Amniotic stem cell (primary cell): ENCODE results near the gene MAP4.
"Not testable (repeated sequence)": the region's sequence is repeated elsewhere in the genome, so short reads cannot be mapped to it uniquely, and the experiment has no call there.

ENCODE experiments used
- DNase-seq: peaks from one replicate; lab custom pipeline; 2025; lab: John Stamatoyannopoulos, UW

MAP4 gene

GRCh38 chr3:48016301-48016973 is at the start of gene MAP4:
Gene MAP4, minus strand, starts transcription at chr3:48016416. Its CDS starts 17,556 bp downstream, at chr3:47998860.
- DNase-seq = no peak

GRCh38 chr3:48065035-48065434 is 48.8 kb upstream of the MAP4 start:
- DNase-seq = no peak

GRCh38 chr3:48064292-48064829 is 48.1 kb upstream of the MAP4 start:
- no peak for DNase-seq

DNA sequence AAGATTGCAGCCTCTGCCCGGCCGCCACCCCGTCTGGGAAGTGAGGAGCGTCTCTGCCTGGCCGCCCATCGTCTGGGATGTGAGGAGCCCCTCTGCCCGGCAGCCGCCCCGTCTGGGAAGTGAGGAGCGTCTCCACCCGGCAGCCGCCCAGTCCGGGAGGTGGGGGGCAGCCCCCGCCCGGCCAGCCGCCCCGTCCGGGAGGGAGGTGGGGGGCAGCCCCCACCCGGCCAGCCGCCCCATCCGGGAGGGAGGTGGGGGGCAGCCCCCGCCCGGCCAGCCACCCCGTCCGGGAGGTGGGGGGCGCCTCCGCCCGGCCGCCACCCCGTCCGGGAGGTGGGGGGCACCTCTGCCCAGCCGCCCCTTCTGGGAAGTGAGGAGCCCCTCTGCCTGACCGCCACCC is 45.4 kb upstream of the MAP4 start:
- DNase-seq = not testable (repeated sequence)

GRCh38 chr3:48058091-48058490 is 41.9 kb upstream of the MAP4 start:
- DNase-seq = no peak

- no peak for DNase-seq
These were observed 41.3 kb upstream of the MAP4 start for GRCh38 chr3:48057521-48057920.

- no peak for DNase-seq
These were observed 31.7 kb upstream of the MAP4 start for GRCh38 chr3:48047841-48048464.

DNA sequence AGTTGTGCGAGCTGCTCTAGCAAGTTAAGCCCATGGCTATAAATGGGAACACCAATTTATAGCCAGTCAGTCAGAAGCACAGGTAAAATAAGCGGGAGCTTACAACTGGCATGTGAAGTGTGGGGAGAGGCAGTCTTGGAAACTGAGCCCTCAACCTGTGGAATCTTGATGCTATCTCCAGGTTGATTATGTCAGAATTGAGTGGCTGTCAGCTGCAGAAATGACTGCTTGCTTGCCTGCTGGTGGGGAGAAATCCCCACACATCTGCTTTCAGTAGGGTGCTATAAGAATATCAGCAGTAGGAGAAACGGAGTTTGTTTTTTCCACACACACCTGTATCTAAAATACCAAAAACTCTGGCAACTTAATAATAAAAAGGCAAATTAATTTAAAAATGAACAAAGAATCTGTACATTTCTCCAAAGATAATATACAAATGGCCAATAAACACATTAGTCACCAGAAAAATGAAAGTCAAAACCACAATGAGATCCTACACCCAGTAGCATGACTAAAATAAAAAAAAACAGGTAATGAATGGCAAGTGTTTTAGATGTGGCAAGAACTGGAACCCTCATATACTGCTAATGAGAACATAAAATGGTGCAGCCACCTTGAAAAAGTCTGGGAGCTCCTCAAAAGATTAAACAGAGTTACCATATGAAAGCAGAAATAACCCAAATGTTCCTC is 26.0 kb upstream of the MAP4 start:
- no peak for DNase-seq

- DNase-seq = peak; percentile 62
These were observed 23.4 kb upstream of the MAP4 start for GRCh38 chr3:48039487-48040190.

DNA sequence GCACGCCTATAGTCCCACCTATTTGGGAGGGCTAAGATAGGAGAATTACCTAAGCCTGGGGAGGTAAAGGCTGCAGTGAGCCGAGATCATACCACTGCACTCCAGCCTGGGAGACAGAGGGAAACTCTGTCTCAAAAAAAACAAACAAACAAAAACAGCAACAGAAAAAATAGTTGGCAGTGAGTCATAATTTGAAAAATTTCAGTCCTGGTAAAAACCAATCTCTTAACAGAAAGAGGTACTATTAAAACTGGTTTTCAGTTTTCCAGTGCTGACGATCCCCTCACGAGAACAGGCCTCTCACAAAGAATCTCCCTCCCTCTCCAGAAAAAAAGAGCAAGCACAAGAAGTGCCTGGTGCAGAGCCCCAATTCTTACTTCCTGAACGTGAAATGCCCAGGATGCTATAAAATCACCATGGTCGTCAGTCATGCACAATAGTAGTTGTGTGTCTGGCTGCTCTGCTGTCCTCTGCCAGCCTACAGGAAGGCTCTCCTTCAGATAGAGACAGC is 22.8 kb upstream of the MAP4 start:
- no peak for DNase-seq

GRCh38 chr3:48034000-48034516 is 17.8 kb upstream of the MAP4 start:
- DNase-seq = no peak

- no peak for DNase-seq
These were observed 14.0 kb upstream of the MAP4 start for GRCh38 chr3:48030188-48030587.

- DNase-seq = no peak
These were observed 11.0 kb upstream of the MAP4 start for GRCh38 chr3:48026951-48027908.

- DNase-seq = no peak
These were observed 9.9 kb upstream of the MAP4 start for GRCh38 chr3:48026098-48026497.

DNA sequence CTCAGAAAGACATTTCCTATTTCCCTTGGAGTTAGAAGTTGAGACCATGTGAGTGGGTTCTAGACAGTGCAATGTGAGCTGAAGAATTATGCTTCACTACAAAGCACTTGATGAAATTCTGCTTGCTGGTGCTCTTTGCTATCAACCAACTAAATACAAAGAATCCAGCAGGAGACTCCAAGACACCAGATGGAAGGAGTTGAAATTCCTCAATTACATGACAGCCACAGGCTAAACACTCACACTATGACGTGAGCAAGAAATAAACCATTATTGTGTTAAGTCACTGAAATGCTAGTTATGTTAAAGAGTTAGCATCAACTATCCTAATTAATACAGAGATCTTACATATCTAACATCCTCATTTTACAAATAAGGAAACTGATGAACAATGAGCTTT is 8.2 kb upstream of the MAP4 start:
- DNase-seq = no peak

- DNase-seq = no peak
These were observed 7.2 kb upstream of the MAP4 start for GRCh38 chr3:48023377-48023776.

DNA sequence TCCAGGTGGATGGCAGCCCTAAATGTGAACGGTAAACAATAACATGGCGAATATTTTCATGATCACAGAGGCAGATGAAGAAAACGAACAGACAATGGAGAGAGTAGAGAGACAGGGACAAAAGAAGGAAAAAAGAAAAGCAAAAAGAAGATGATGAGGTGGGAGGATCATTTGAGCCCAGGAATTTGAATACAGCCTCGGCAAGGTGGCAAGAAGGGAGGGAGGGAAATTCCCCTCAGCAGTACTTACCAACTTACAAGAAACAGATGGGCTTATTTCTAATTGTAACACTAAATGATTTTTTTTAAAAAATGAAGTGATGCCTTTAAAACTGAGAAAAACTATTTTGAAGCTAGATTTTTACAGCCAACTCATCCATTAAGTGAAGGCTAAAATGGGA is 6.0 kb upstream of the MAP4 start:
- DNase-seq = no peak

DNA sequence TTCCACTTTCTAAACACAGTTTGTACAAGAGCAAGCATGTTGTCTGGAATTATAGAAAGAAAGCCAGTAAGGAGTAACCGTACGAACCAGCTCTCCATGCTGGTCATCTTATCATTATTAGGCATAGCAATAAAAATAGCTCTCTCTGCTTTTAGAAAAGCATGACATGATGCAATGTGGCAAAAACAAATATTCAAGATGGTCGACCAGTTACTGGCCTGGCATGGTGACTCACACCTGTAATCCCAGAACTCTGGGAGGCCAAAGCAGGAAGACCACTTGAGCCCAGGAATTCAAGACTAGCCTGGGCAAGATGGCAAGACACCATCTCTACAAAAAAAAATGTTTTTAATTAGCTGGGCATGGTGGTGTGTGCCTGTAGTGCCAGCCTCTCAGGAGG is 2.6 kb upstream of the MAP4 start:
- no peak for DNase-seq

DNA sequence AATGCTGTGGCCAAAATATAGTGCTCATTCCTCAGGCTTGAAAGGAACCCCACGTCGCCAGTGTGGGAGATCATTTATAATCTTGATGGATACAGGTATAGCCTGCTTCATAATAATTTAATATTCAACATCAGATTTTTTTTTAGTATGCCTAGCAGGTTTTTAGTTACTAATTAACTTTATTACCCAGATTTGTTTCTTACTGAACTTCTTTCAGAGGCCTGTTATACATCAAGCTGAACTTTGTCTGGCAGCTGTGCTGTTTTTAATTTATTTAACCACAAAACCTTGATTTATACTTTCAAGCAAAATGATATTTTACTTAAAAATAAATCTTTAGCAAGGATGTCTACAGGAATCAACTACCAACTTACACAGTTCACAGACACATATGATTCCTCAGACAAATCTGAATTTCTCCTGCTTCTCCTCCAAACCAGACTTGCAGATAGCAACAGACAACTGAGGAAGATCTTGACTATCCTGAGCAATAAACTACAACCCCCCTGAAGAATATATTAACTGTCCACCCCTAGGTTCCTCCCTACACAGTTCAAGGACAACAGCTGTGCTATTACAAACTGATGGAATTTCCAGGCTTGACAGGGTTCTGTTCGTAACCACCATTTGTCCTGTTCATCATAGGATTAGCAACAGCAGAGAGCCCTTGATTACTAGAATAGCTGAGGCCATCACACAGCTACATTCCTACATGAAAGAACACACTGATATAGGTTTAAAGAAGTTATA is 610 bp downstream of the MAP4 start:
- DNase-seq = no peak

DNA sequence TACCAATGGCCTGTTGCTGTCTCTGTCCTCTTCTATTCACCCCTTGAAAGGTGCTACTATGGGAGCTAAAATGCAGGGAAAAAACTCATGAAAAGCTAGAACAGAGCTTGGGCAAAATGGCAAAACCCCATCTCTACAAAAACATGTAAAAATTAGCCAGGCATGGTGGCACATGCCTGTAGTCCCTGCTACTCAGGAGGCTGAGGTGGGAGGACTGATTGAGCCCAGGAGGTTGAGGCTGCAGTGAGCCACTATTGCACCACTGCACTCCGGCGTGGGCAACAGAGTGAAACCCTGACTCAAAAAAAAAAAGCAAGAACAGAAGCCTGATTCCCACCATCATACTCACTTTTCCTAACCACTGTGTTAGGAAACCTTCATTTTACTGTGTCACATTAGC is 1.9 kb downstream of the MAP4 start:
- DNase-seq = no peak
